NCI-H526 (cell line): ENCODE data around the gene EPC2.
"Not testable (repeated sequence)": the region's sequence is repeated elsewhere in the genome, so short reads cannot be mapped to it uniquely, and the experiment has no call there.

Source experiments
- DNase-seq, 2 experiments: peaks; one replicate each; lab custom pipeline; 2025; lab: John Stamatoyannopoulos, UW

EPC2 gene

GRCh38 chr2:148674063-148675020 is 29.8 kb downstream of the EPC2 start:
- DNase-seq, result peak in 1 of 2 experiments; percentile 44

- no peak for DNase-seq
Measured at GRCh38 chr2:148675708-148676107, 31.2 kb downstream of the EPC2 start.

- not testable (repeated sequence) for DNase-seq
Measured at GRCh38 chr2:148678302-148679179, 34.0 kb downstream of the EPC2 start.

GRCh38 chr2:148680462-148680861 is 35.9 kb downstream of the EPC2 start:
- no peak for DNase-seq

- DNase-seq, result no peak
Measured at GRCh38 chr2:148681443-148681842, 36.9 kb downstream of the EPC2 start.

GRCh38 chr2:148681862-148682261 is 37.3 kb downstream of the EPC2 start:
- DNase-seq, result not testable (repeated sequence)

GRCh38 chr2:148684507-148684906 is 40.0 kb downstream of the EPC2 start:
- no peak for DNase-seq

GRCh38 chr2:148687543-148687942 is 43.0 kb downstream of the EPC2 start:
- no peak for DNase-seq

GRCh38 chr2:148688011-148688410 is 43.5 kb downstream of the EPC2 start:
- not testable (repeated sequence) for DNase-seq

- no peak for DNase-seq
Measured at GRCh38 chr2:148696985-148697384, 52.4 kb downstream of the EPC2 start.

GRCh38 chr2:148699830-148700229 is 55.3 kb downstream of the EPC2 start:
- no peak for DNase-seq

GRCh38 chr2:148701039-148701438 is 56.5 kb downstream of the EPC2 start:
- DNase-seq, result no peak

GRCh38 chr2:148701877-148702276 is 57.3 kb downstream of the EPC2 start:
- DNase-seq, result no peak

- DNase-seq, result no peak
Measured at GRCh38 chr2:148702475-148702874, 57.9 kb downstream of the EPC2 start.

GRCh38 chr2:148704247-148704646 is 59.7 kb downstream of the EPC2 start:
- no peak for DNase-seq

GRCh38 chr2:148716378-148716920 is 71.9 kb downstream of the EPC2 start:
- DNase-seq, result no peak

- no peak for DNase-seq
Measured at GRCh38 chr2:148718039-148718438, 73.5 kb downstream of the EPC2 start.

- DNase-seq, result no peak
Measured at GRCh38 chr2:148719195-148719749, 74.7 kb downstream of the EPC2 start.

GRCh38 chr2:148719941-148720436 is 75.4 kb downstream of the EPC2 start:
- no peak for DNase-seq

GRCh38 chr2:148720501-148721001 is 76.0 kb downstream of the EPC2 start:
- DNase-seq, result no peak

GRCh38 chr2:148721520-148721931 is 77.0 kb downstream of the EPC2 start:
- no peak for DNase-seq
